Natural killer cell (primary cell): ENCODE data around the gene ROPN1B. TPM values are rescaled to one million over a fixed set of nuclear protein-coding genes. Genes with fewer than 3 reads are reported as not detected.

Experiments used
- ATAC-seq, 3 donors: fragments of 150-1000 bp in 2 of 3; fragments of 200-7000 bp in 1 of 3; cut with Tn5 transposase; 1 replicate in 1 of 3; 2 replicates in 2 of 3; pipeline ENCODE4 v1.10.0; 2021; ENCODE audit warnings: mild to moderate bottlenecking in 2 of 3, moderate library complexity in 2 of 3
- DNase-seq, 2 donors: peaks; one replicate each; pipeline versions ENCODE4 v3.0.0 to v3.0.0-alpha.2; 2013 to 2021; ENCODE audit warnings: mixed read lengths in 1 of 2
- H3K27ac ChIP-seq: one replicate; pipeline ENCODE4 v1.5.1; 2013; ENCODE audit warnings: mild to moderate bottlenecking, low read length
- H3K27me3 ChIP-seq: one replicate; pipeline ENCODE4 v1.6.1; 2013; ENCODE audit warnings: low read length; ENCODE audit not compliant: control insufficient read depth, insufficient read depth
- H3K36me3 ChIP-seq: one replicate; pipeline ENCODE4 v1.6.1; 2013; ENCODE audit warnings: low read length; ENCODE audit not compliant: control insufficient read depth, insufficient read depth
- H3K4me1 ChIP-seq: one replicate; pipeline ENCODE4 v1.6.1; 2013; ENCODE audit warnings: low read length; ENCODE audit not compliant: control insufficient read depth, insufficient read depth
- H3K4me3 ChIP-seq: one replicate; pipeline ENCODE4 v1.5.1; 2013; ENCODE audit warnings: low read length
- H3K9me3 ChIP-seq: one replicate; pipeline ENCODE4 v1.6.1; 2013; ENCODE audit warnings: low read length; ENCODE audit not compliant: control insufficient read depth, insufficient read depth
- H3K27ac Mint-ChIP-seq, 2 donors: one replicate each; pipeline ENCODE4 v1.8.0; 2022; ENCODE audit warnings: mild to moderate bottlenecking in 2 of 2, mixed read lengths in 2 of 2, moderate library complexity in 1 of 2
- H3K27me3 Mint-ChIP-seq, 2 donors: one replicate each; pipeline ENCODE4 v1.8.0; 2022; ENCODE audit warnings: low read depth in 2 of 2, mixed read lengths in 2 of 2
- H3K36me3 Mint-ChIP-seq: one replicate; pipeline ENCODE4 v1.8.0; 2022; ENCODE audit warnings: mixed read lengths
- H3K4me1 Mint-ChIP-seq, 2 donors: one replicate each; pipeline ENCODE4 v1.8.0; 2022; ENCODE audit warnings: mixed read lengths in 2 of 2
- H3K4me3 Mint-ChIP-seq: one replicate; pipeline ENCODE4 v1.8.0; 2022; ENCODE audit warnings: mild to moderate bottlenecking, moderate library complexity, mixed read lengths
- H3K9me3 Mint-ChIP-seq, 2 donors: one replicate each; pipeline ENCODE4 v1.8.0; 2022; ENCODE audit warnings: mixed read lengths in 2 of 2
- CTCF ChIP-seq: fragments of 200-600 bp; IDR thresholded peaks from one replicate; pipeline ENCODE4 v1.8.0; 2022; ENCODE audit warnings: antibody characterized with exemption
- WGBS: methylation state at CpG from one replicate; pipeline ENCODE4 v1.1.7; 2013; ENCODE audit warnings: missing lambda C conversion rate; ENCODE audit not compliant: insufficient coverage; 5-methylcytosine and 5-hydroxymethylcytosine counted together
- intact Hi-C: fragments of 100-400 bp; cut with micrococcal nuclease; formaldehyde crosslinking; loops from one replicate; pipeline ENCODE4 v1.14.2; 2022
- total RNA-seq, 4 donors: library from RNA; stranded (reverse); fragments of 120-200 nt in 1 of 4; gene quantifications; one replicate each; pipeline versions ENCODE4 v1.2.3 to v1.2.4, GENCODE V29; 2013 to 2022

ROPN1B gene
- total RNA-seq, 3 donors from 2014 or later (not counting 1 experiment from before 2014, with no cell fraction given), result not detected

- H3K9me3 Mint-ChIP-seq, result no peaks in the 10 kb centered on the region
- no peaks in the 10 kb centered on the region for H3K27me3 Mint-ChIP-seq
- Histone ChIP-seq H3K9me3 (no peaks in the 10 kb centered on the region), H3K4me1 (peaks cover 5% of the 10 kb centered on the region), H3K4me3 (no peak overlapping the region), H3K27me3 (no peaks in the 10 kb centered on the region), H3K36me3 (no peaks in the 10 kb centered on the region), H3K27ac (no peak overlapping the region)
- 97% methylated on average over 5 of the region's 5 CpGs for WGBS
- no peaks in the 10 kb centered on the region for H3K36me3 Mint-ChIP-seq
- TF ChIP-seq CTCF, result no peak
- H3K4me1 Mint-ChIP-seq, result peaks cover 1 to 13% of the 10 kb centered on the region in 2 donors
- no peak for ATAC-seq
- intact Hi-C loops, result no loop called here
- H3K27ac Mint-ChIP-seq, result no peak overlapping the region
- no peak for DNase-seq
- H3K4me3 Mint-ChIP-seq, result no peak overlapping the region
Measured at GRCh38 chr3:126021224-126021623, 52.2 kb downstream of the ROPN1B start.

GRCh38 chr3:126021702-126022101 lies 52.7 kb downstream of the ROPN1B start:
- no peaks in the 10 kb centered on the region for H3K9me3 ChIP-seq
- WGBS, result 92% methylated on average over 1 of the region's 1 CpG
- no peak for TF ChIP-seq CTCF
- H3K4me3 ChIP-seq, result no peak overlapping the region
- H3K4me1 Mint-ChIP-seq, result peaks cover 6 to 18% of the 10 kb centered on the region in 2 donors
- no peak overlapping the region for H3K27ac ChIP-seq
- no peaks in the 10 kb centered on the region for H3K27me3 ChIP-seq
- no peaks in the 10 kb centered on the region for H3K9me3 Mint-ChIP-seq
- peaks cover 10% of the 10 kb centered on the region for H3K4me1 ChIP-seq
- no peaks in the 10 kb centered on the region for H3K36me3 Mint-ChIP-seq
- H3K4me3 Mint-ChIP-seq, result no peak overlapping the region
- intact Hi-C loops, result no loop called here
- ATAC-seq, result no peak
- no peaks in the 10 kb centered on the region for H3K27me3 Mint-ChIP-seq
- DNase-seq, result no peak
- H3K36me3 ChIP-seq, result no peaks in the 10 kb centered on the region
- H3K27ac Mint-ChIP-seq, result no peak overlapping the region

- DNase-seq, result no peak
- intact Hi-C loops, result no loop called here
- peaks cover 8% of the 10 kb centered on the region for H3K36me3 Mint-ChIP-seq
- Histone ChIP-seq H3K36me3 (no peaks in the 10 kb centered on the region), H3K9me3 (peaks cover under 1% of the 10 kb centered on the region), H3K4me1 (peaks cover 17% of the 10 kb centered on the region), H3K4me3 (no peak overlapping the region), H3K27ac (no peak overlapping the region), H3K27me3 (no peaks in the 10 kb centered on the region)
- no peak overlapping the region for H3K27ac Mint-ChIP-seq
- H3K4me1 Mint-ChIP-seq, result peaks cover 16 to 25% of the 10 kb centered on the region in 2 donors
- 89% methylated on average over 9 of the region's 10 CpGs for WGBS
- no peak for ATAC-seq
- H3K27me3 Mint-ChIP-seq, result no peaks in the 10 kb centered on the region
- H3K4me3 Mint-ChIP-seq, result no peak overlapping the region
- TF ChIP-seq CTCF, result no peak
- peaks cover 2 to 4% of the 10 kb centered on the region in 2 donors for H3K9me3 Mint-ChIP-seq
Measured at GRCh38 chr3:126022741-126023359, 53.9 kb downstream of the ROPN1B start.

- Mint-ChIP-seq H3K4me3 (no peak overlapping the region), H3K27me3 (no peaks in the 10 kb centered on the region), H3K9me3 (peaks cover 2 to 4% of the 10 kb centered on the region in 2 donors), H3K27ac (no peak overlapping the region), H3K36me3 (peaks cover 11% of the 10 kb centered on the region), H3K4me1 (peaks cover 16 to 25% of the 10 kb centered on the region in 2 donors)
- Histone ChIP-seq H3K9me3 (peaks cover 6% of the 10 kb centered on the region), H3K27me3 (no peaks in the 10 kb centered on the region), H3K4me3 (no peak overlapping the region), H3K4me1 (peaks cover 17% of the 10 kb centered on the region), H3K27ac (no peak overlapping the region), H3K36me3 (no peaks in the 10 kb centered on the region)
- intact Hi-C loops, result no loop called here
- no peak for DNase-seq
- TF ChIP-seq CTCF, result no peak
- WGBS, result 93% methylated on average over 10 of the region's 10 CpGs
- ATAC-seq, result no peak
Measured at GRCh38 chr3:126023390-126023789, 54.4 kb downstream of the ROPN1B start.
